Breast epithelium (tissue), 3 donors: ENCODE measurements around the gene ADD1.

Source experiments
- POLR2A ChIP-seq: fragments of 450-650 bp; IDR thresholded peaks from one replicate; pipeline ENCODE4 v1.6.1; 2016; ENCODE audit warnings: antibody characterized with exemption, mild to moderate bottlenecking, moderate library complexity
- TF ChIP-seq, protein P1 (sequence below), 3 donors: fragments of 450-650 bp; IDR thresholded peaks; one replicate each; pipeline ENCODE4 v1.5.1; 2016 to 2017; ENCODE audit warnings: antibody characterized with exemption in 3 of 3, mild to moderate bottlenecking in 3 of 3, moderate library complexity in 3 of 3

DNA sequence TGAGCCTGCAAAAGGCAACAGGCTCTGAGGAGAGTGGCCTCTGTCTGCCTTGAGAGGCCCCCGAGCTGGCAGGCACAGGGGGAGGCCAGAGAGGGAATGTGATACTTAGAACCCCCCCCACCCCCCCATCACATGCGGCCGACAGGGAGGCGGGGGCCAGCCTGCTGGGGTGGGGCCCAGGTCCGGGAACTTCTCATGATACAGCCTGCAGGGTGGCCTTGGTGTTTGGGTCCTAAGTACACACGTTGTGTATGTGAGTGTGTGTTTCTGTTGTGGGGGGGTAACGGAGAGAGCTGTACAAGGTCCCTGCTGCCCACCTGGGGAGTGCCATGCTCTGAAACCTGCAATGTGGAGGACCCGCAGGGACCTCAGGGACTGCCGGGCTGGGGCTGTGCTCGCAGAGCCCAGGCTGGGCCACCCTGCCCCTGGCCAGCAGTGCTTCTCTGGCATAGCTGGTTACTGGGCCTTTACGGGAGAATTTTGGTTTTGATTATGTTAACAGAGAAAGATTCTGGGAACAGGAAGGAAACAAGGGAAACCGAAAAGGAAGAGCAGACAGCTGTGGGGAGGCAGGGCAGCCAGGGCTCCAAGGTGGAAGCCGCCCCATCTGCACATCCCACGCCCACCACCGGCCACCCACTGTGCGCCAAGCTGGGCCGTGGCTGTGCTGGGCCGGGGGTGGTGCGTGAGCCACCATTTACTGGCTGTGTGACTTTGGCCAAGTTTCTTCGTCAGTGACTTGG, 30.9 kb upstream of the ADD1 start:
- TF ChIP-seq, protein P1, sequence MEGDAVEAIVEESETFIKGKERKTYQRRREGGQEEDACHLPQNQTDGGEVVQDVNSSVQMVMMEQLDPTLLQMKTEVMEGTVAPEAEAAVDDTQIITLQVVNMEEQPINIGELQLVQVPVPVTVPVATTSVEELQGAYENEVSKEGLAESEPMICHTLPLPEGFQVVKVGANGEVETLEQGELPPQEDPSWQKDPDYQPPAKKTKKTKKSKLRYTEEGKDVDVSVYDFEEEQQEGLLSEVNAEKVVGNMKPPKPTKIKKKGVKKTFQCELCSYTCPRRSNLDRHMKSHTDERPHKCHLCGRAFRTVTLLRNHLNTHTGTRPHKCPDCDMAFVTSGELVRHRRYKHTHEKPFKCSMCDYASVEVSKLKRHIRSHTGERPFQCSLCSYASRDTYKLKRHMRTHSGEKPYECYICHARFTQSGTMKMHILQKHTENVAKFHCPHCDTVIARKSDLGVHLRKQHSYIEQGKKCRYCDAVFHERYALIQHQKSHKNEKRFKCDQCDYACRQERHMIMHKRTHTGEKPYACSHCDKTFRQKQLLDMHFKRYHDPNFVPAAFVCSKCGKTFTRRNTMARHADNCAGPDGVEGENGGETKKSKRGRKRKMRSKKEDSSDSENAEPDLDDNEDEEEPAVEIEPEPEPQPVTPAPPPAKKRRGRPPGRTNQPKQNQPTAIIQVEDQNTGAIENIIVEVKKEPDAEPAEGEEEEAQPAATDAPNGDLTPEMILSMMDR (IDR thresholded peaks at IDR 0.05), result no peak
- TF ChIP-seq POLR2A, result no peak
